HG03558 (cell line): Measurements from ENCODE around the gene ZDHHC17.
A peak's percentile ranks its signal among the peaks of the same experiment; 100 is the strongest.

Experiments
- ATAC-seq: cut with Tn5 transposase; IDR thresholded peaks from one replicate; pipeline ENCODE4 v1.9.1; 2021; ENCODE audit warnings: moderate number of reproducible peaks; ENCODE audit not compliant: unreplicated experiment; ENCODE audit errors: extremely low read depth

ZDHHC17 gene

DNA sequence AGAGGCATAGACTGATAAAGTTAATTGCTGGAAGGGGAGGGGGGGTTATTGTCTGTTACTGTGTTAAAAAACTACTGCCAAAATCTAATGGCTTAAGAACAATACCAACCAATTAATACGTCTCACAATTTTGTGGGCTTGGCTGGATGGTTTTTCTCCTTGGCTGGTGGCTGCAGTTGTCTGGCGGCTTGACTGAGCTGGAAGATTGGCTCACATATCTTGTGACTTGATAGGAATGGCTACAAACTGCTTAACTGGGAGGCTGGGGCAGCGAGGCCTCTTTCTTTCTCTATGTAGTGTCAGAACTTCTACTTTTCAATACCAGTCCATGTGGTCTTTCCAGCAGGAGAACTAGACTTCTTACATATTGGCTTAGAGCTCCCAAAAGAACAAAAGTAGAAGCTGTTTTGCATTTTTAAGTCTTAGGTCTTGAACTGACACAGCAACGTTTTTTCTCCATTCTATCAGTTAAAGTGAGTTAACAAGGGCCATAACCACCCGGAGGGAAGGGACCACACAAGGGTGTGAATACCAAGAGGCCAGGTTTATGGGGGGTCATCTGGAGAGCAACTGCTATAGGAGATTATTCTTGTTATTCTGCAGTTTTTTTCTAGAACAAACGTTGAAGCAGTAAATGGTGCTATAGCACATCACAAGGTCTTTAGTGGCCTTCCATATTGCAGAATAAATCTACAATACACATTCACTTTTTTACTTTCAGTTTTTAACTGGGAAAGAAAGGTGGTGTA lies 46.9 kb downstream of the ZDHHC17 start:
- no peak for ATAC-seq

DNA sequence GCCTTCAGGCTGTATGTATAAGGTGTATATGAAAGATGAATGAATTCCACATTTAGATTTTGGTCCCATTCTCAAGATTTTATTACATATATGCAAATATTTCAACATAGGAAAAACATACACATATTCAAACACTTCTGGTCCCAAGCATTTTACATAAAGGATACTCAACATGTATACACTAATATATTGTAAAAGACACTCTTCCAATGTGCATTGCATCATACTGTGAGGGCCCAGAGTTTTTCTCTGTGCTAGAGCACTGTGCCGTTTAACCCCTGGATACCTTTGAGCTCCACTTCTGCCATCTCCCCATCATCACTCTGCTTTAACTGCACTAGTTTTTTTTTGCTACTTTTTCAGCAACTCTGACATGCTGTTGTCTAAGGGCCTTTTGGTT lies 48.1 kb downstream of the ZDHHC17 start:
- no peak for ATAC-seq

DNA sequence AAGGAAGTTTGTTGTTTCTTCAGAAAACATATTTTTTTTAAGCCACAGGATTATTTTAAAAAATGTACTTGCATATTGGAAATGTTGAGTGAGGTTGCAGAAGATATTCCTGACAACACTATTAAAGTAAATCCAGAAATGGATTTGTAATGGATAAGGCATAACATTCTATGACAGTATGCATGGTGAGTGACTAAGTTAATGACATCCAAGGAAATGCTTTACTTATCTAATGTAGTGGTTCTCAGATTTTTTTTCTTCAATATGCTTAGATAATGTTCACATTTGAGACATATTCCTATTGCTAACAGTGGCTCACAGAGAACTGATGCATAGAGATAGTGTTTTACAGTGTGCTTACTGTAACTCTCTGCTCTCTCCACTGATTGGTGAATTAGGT lies 49.4 kb downstream of the ZDHHC17 start:
- no peak for ATAC-seq

DNA sequence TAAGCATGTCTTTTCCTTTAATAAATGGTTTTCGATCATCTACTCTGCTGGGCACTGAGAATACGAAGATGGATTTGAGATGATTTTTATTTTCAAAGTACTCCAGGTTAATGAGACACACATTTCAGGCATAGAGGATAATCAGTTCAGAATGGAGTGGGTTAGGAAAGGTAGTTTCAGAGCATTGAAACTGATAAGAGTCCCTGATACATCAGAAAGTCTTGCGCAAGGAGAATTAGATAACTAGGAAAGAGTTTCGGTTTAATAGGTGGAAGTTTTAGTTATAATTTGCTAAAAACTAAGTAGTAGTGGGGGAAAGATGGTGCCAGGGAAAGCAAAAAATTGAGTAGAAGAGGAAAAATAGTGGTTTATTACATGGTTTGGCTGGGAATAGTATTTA lies 50.1 kb downstream of the ZDHHC17 start:
- no peak for ATAC-seq

DNA sequence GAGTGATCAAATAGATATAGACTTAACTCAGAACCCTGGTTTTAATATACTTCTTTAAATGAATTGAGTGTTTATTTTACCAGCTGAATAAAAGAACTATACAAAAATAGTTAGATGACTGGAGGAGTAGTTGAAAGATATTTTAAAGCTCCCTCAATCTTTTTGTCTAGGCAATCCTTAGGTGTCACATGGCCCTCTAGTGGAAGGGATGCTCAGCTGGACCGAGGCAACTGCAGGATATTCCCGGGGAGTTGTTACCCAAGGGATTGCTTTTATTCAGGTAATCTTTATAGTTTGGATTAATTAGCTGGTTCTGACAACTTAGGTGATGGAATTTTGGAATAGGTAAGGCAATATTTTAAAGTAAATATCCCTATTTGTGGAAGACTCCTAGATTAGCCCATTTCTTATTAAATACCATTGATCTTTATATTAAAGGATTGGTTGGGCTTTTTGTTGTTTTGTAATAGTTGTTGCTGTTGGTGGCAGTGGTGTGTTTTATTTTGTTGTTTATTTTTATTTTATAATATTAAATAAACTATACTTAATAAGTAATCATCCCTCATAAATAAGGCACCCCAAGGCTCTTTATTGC lies 57.1 kb downstream of the ZDHHC17 start:
- ATAC-seq = no peak

DNA sequence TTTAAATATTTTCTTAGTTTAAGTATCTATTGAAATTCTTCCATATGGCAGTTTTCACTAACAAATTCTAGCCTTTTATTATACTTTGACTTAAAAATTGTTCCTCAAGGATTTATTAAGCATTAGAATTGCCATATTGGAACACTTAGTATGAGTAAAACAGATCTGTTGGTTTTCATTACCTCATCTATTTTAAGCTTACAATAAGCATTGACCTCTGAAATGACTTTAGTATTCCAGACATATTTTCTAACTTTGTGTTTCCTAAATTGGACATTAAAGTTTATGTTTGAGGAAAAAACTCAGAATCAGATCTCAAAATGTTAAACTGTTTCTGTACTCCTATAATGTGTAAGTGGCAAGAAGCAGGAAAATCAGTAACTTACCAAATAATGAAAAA lies 66.5 kb downstream of the ZDHHC17 start:
- no peak for ATAC-seq

DNA sequence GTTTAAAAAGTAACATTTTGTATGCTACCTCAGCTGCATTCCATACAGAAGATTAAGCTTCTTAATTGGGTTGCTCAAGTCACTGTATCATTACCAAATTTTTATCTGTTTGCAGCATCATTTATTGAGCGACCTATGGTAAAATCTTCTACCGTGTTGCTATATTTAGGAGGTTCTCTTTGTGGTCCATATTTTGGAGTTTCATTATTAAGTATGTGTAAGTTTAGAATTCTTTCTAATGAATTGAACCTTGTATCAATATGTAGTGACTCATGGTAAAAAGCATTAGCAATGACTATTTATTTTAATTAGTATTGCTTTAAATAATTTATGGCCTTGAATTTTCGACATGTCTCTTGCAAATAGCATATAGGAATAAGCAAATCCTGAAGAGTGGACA lies 72.7 kb downstream of the ZDHHC17 start:
- no peak for ATAC-seq

DNA sequence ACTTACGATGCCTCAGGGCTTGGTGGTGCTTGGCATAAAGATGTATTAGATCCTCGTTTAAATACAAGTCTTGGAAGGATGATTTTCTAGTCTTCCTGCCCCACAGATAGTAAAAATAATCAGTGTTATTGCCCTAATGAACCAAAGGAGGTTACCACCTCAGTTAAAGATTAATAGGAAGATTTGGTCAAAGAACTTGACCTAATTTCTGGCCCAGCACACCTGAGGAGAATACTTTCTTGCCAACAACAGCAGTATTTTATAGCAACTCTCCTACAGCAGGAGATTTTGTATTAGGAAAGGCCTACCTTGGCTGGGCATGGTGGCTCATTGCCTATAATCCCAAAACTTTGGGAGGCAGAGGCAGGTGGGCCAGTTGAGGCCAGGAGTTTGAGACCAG lies 83.3 kb downstream of the ZDHHC17 start:
- ATAC-seq = no peak

DNA sequence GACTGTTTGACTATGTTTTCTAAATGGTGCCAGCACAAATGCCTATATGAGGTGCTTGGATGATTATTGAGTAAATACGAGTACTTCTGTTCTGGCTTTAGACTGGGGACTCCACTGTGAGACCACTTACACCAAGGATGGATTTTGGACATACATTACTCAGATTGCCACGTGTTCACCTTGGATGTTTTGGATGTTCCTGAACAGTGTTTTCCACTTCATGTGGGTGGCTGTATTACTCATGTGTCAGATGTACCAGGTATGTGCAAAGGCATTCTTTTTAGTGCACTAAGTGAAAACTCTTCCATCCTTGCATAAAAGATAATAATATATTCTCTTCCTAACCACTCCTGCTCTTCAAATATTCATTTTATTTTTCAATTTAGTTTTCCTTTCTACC lies 84.2 kb downstream of the ZDHHC17 start:
- no peak for ATAC-seq

DNA sequence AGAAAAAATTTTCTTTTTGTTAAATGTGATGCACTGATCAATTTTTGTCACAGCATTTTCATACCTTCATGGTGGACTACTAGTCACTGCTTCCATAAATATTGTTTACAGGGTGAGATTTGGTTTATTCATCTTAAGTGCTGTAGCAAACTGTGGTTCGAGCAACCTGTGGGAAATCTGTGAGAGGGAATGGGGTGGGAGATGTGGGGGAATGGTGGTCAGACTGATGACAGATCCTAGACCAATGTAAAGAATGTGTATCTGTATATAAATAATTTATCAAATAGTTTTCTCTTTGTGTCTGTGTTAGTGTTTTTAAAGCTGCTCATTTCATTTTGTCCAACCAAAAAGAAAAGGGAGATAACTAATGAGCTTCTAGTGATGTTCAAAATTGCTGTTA lies 88.2 kb downstream of the ZDHHC17 start:
- no peak for ATAC-seq

DNA sequence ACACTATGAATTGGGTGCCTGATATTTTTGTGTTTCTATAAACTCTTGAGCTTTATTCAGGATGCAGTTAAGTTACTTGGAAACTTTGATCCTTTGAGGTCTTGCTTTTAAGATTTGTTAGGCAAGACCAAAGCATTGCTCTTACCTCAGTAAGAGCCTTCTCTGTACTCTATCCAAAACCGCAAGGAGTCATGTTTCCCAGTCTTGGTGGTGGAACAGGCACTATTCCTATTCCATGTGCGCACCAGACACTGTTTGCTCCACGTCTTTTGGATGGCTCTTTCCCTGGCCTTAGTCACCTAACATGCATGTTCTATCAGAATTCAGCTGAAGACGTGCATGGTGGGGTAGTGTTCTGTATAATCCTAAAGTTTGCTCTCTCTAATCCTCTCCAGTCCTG lies 91.4 kb downstream of the ZDHHC17 start:
- no peak for ATAC-seq

DNA sequence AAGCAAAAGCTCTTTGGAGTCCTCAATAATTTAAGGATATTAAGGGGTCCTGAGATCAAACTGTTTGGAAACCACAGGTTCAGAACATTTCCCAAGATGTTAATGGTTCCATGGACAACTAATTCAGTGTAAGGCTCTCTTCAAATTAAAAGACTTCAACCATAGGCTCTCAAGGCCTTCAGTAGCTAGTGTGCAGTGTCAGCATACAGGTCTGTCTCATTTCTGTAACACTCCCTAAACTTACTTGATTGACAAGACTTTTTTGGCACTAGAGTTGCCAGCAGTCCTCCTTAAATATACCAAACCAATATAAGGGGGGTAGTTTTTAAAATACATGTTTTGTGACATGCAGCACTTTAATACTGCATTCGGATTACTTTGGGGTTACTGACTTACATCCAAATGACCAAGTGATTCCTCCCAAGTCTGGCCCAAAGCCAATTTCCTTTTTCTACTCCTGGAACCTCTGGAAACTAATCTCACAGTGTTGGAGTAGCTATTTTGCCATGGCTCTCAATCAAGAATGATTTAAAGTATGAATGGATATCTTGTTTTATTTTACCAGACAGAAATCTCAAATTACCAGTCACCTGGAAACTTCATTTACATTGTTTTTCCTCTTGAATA lies 92.2 kb downstream of the ZDHHC17 start:
- no peak for ATAC-seq

DNA sequence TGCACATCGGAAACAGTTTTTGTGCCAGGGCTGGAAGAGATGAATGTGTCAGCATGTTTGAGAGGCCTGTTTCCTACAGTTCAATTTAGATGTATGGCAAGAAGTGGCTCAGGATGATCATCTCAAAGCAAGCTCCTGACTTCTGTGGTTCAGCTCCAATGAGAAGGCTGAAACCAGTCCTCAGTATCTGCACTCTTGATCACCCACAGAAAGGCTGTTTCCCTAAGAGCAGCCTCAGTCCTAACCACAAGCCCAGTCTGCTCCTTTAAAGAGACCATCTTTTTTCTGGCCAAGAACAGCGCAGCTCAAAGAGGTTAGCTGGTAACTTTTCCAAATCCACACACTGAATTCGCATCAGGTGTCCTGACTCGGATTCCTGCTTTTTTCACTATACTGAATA lies 95.7 kb downstream of the ZDHHC17 start:
- ATAC-seq = no peak

DNA sequence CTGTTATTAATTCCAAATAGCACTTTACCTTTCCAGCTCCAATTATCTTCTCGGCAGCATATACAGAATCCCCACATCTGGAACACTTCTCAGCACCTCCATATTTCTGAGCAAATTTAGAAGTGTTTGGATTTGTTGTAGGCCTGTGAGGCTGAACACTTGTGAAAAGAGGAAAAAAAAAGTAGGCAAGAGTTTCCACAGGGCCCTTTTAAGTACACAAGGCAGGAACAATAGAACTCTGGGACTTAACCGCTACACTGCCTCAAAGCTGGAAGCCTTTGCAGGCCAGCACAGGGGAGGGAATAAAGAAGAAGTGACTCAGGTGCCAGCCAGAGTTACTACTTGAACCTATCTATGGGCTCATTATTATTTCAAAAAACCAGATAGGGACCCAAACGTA lies 96.3 kb downstream of the ZDHHC17 start:
- no peak for ATAC-seq

DNA sequence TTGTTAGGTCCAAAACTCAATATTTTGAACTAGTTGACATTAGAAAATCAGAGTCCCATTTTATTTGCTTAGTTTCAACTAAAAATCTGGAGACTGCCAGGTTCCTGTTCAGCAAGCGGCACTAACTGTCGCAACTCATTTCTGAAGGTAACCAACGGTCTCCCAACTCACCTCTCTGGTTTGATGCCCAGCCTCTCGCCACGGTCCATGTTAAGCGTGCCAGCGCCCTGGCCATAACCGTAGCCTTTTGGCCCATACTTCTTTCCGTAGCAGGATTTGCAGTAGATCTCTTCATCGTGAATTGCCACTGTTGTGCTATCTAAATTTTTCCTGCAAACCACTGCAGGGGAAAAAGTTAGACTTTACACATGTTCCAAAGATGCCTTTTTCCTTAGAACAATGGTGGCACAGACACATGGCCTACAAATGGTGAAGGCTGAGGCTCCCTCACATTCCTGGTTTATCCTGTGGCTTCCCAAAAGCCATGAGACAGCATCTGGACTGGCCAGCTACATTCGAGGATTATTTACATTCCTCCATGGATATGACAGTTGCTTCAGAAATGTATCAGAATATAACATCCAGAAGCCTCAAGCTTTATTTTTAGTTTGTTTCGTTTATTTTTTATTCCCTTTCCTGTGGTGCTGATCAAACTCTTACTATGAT lies 99.2 kb downstream of the ZDHHC17 start:
- ATAC-seq = no peak

DNA sequence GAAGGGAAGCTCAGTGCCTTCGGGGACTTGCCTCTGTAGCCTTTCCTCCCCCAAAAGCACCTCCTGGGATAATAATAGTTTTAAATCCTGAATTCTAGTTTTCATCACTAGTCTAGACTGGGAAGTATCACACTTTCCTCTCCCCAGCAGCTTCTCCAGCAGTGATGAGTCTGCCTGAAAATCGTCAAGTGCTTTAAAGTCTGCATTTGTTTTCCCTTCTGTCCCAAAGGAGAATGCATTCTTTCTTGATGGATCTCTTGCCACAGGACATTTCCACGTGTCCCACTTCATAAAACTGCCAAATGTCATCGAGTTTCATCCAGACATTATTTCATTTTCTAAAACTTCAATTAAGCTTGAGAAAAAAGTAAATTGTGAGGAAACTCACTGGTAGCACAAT lies 99.9 kb downstream of the ZDHHC17 start:
- ATAC-seq = no peak

DNA sequence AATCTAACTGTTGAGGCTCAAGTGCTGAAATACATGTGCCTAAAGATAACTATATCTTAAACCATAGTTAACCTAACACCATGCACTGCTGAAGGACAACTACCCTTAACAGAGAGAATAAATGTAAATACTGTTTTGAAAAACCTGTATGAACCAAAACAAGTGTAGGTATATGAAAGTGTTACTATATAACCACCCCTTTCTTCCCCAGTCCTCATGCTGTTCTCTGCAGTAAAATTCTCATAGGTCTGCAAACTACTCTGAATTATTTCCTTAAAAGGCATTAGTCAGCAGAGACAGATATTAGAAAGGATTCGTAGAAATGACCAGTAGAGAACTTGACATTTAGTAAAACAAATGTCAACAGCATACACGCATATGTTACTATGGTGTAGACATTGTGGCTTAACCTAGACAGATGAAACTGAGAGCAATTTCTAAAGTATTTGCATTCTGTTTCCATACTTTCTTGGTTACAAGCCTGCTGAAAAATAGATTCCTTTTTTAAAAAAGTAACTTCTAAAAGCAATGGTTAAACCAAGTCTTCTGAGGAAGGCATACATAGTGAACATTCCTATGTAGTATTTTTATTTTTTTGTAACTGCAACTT lies 101.0 kb downstream of the ZDHHC17 start:
- peak; percentile 80 for ATAC-seq

DNA sequence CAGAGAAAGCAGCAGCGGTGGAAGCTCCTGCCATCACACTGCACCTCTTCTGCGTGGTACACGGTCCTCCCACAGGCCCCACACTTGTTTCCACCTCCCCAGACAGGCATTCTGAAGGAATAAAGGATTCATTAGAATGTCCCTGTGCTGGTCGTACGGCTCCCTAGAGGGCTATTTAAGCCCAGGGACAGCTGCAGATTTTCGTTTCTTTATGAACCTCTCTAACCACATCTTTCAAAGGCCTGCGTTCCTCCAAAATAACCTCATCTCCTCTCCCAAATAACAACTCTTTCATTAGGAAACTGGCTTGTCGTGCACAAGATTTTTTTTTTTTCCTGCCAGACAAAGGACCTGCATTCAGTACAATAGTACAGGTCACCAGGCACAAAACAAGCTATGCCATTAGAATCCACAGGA lies 102.2 kb downstream of the ZDHHC17 start:
- ATAC-seq = no peak

DNA sequence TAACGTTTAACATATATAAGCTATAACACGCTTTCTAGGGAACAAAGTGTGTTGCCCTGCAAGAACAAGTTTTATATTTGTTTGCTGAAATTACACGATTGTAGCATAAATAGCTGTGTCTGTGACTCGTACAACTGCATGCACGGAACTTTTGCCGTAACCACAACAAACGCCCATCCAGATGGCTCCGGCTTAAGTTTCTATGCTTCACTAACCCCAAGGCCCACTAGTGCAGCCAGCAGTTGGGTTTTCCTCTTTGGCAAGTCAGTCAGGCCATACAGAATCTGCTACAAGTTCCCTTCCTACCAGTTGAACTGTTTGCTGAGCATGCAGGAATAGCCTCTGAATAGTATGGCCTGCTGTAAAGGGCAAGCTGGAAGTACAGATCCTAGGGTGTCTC lies 102.8 kb downstream of the ZDHHC17 start:
- ATAC-seq = no peak

DNA sequence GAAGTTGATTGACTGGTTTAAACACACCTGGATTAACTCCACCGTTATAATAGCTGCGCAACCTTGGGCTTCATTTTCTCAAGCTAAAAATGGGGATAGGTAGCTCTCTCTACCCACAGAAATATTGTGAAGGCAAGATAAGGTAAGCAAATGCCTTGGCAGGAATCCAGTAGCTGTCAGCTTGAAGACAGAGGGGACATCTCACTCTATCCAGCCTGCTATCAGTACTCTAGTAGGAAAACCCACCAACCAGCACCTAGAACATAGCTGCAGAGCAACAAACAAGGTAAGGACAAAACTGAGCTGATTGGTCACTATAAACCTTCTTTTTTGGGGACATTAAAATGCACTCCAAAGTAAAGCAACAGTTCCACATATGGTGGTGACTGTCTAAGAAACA lies 107.2 kb downstream of the ZDHHC17 start:
- no peak for ATAC-seq

DNA sequence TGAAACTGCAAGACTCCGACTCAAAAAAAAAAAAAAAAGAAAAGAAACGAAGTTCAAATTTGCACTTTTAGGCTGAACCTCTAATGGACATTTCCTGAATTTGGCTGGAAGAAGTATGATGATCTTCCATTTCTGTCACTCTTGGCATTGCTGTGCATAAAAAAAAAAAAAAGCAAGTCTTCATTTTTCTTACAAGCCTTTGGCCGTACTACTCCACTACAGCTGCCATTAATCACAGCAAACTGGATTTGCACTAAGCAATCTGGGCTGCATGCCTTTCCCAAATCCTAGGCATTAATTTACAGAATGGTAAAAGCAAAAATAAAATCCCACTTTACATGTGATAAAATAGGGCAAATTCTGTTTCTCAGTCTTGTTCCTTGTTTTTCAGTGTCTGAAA lies 107.8 kb downstream of the ZDHHC17 start:
- ATAC-seq = no peak
